Measurements from ENCODE around the gene KLRF2. TPM values are rescaled to one million over a fixed set of nuclear protein-coding genes. Genes with fewer than 3 reads are reported as not detected.

The KLRF2 gene
- total and polyA plus RNA-seq, 2 of the 8 experiments (the other 6 are each of a cell fraction or from before 2014, with no cell fraction given) = not detected

DNA sequence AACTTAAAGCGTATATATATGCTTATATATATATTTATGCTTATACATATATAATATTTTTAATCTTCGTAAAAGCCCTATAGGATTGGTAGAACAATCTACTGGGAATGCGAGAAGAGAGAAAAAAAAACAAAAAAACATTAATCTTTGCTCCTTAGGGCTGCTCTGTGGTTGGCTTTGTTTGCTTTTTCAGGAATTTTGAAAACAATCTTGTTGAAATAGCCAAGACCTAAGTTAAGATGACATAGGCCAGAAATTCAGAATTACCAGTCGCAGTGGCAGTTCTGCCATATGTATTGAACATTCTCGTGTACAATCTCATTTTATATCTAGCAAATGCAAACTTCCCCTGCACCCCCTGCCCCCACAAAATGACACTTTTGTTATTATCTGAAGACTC, 699 bp downstream of the KLRF2 start:
- Histone ChIP-seq H3K79me1 (ENCODE audit: low read depth, low read length) (no peaks in the 10 kb centered on the region), H3K4me2 (ENCODE audit: insufficient read depth in 1 of 2, low read depth in 2 of 2, low read length in 2 of 2) (no peak overlapping the region), H3K79me2 (ENCODE audit: control insufficient read depth in 1 of 2, insufficient read depth in 2 of 2, low read length in 2 of 2) (no peaks in the 10 kb centered on the region), H3K27me3 (replicated peaks in 1 of 4; ENCODE audit: control insufficient read depth in 3 of 4, extremely low read depth in 1 of 4, insufficient read depth in 3 of 4, low read length in 3 of 4) (no peaks in the 10 kb centered on the region), H4K91ac (replicated peaks; ENCODE audit: insufficient read length, low read length) (no peak overlapping the region), H3K9me3 (ENCODE audit: insufficient read depth in 2 of 2, low read depth in 1 of 2, low read length in 1 of 2) (no peaks in the 10 kb centered on the region), H4K20me1 (replicated peaks in 1 of 2; ENCODE audit: control insufficient read depth in 1 of 2, insufficient read depth in 2 of 2, low read length in 2 of 2) (no peaks in the 10 kb centered on the region), H3K23me2 (ENCODE audit: low read depth, low read length) (no peaks in the 10 kb centered on the region), H2BK120ac (replicated peaks; ENCODE audit: low read depth, low read length) (no peak overlapping the region), H2BK15ac (ENCODE audit: low read length) (no peak overlapping the region), H3K4ac (replicated peaks; ENCODE audit: insufficient read length, low read depth, low read length) (no peak overlapping the region), H3K23ac (ENCODE audit: insufficient read length) (no peak overlapping the region), H3K18ac (ENCODE audit: extremely low read depth, low read length) (no peak overlapping the region), H3K36me3 (ENCODE audit: control insufficient read depth in 2 of 4, insufficient read depth in 4 of 4, low read length in 3 of 4) (no peaks in the 10 kb centered on the region), H3K9ac (replicated peaks in 1 of 4; ENCODE audit: extremely low read depth in 1 of 4, low read depth in 3 of 4, low read length in 3 of 4) (no peak overlapping the region), H3K14ac (ENCODE audit: insufficient read length) (no peak overlapping the region), H2AFZ (ENCODE audit: low read length) (no peak overlapping the region), H2BK12ac (ENCODE audit: low read depth, low read length) (no peak overlapping the region), H3K4me3 (ENCODE audit: extremely low read depth in 1 of 4, insufficient read depth in 2 of 4, low read depth in 3 of 4, low read length in 4 of 4) (no peak overlapping the region), H3K27ac (ENCODE audit: low read depth, low read length) (no peak overlapping the region), H2BK20ac (ENCODE audit: low read length) (no peak overlapping the region), H4K8ac (ENCODE audit: extremely low read depth, insufficient read depth, low read length) (no peak overlapping the region), H2BK5ac (ENCODE audit: low read depth, low read length) (no peak overlapping the region), H3K4me1 (replicated peaks in 1 of 4; ENCODE audit: control insufficient read depth in 3 of 4, insufficient read depth in 4 of 4, low read length in 3 of 4) (peaks cover 0 to 6% (median under 1%) of the 10 kb centered on the region in 4 experiments; a peak in 2 of 7 replicates), H3K56ac (replicated peaks; ENCODE audit: insufficient read length, low read depth, low read length) (no peak overlapping the region), H2AK5ac (ENCODE audit: low read depth, low read length) (no peak overlapping the region), H4K5ac (ENCODE audit: insufficient read length, low read depth, low read length) (no peak overlapping the region)
- FAIRE-seq (no peak), DNase-seq (ENCODE audit: low read depth in 1 of 2, low spot score in 2 of 2) (no peak)
- POLR2A ChIA-PET (ENCODE audit: partially characterized antibody) = no interaction called here
- CTCF ChIA-PET (ENCODE audit: partially characterized antibody) = interaction anchor here (1.1 kb wide), 1 partner anchor 131 kb away, joined by 3 read pairs; no protein-coding TSS in a partner anchor
- WGBS, 2 experiments (ENCODE audit: extremely low coverage in 1 of 2, insufficient coverage in 1 of 2, insufficient read length in 1 of 2, insufficient replicate concordance in 2 of 2, low coverage in 1 of 2, low lambda C conversion rate in 2 of 2, missing lambda C conversion rate in 1 of 2) = 88% methylated on average over 5 of the region's 5 CpGs; no CpG with 5 or more reads in 1 of the 2 experiments
- TF ChIP-seq KDM1A (IDR thresholded peaks at IDR 0.05; ENCODE audit: borderline replicate concordance, low read length) (no peak), RXRA (IDR thresholded peaks at IDR 0.05; ENCODE audit: insufficient read depth, low read depth, low read length) (no peak), RBBP5 (IDR thresholded peaks at IDR 0.05; ENCODE audit: borderline replicate concordance, low read depth, low read length) (no peak), SIX5 (IDR thresholded peaks at IDR 0.05; ENCODE audit: low read depth, low read length) (no peak), RFX5 (IDR thresholded peaks at IDR 0.05; ENCODE audit: borderline replicate concordance, low read depth, low read length) (no peak), ZNF274 (IDR thresholded peaks at IDR 0.05; ENCODE audit: borderline replicate concordance, extremely low read depth, low read length) (no peak), CBX5 (IDR thresholded peaks at IDR 0.05; ENCODE audit: low read depth, low read length) (no peak), SIRT6 (IDR thresholded peaks at IDR 0.05; ENCODE audit: low read length) (no peak), CREB1 (IDR thresholded peaks at IDR 0.05) (no peak), RAD21 (IDR thresholded peaks at IDR 0.05 in 1 of 2, conservative IDR thresholded peaks at IDR 0.05 in 1 of 2; ENCODE audit: low read depth in 2 of 2, low read length in 2 of 2) (no peak)
- TF ChIP-seq, protein P1, sequence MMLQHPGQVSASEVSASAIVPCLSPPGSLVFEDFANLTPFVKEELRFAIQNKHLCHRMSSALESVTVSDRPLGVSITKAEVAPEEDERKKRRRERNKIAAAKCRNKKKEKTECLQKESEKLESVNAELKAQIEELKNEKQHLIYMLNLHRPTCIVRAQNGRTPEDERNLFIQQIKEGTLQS (IDR thresholded peaks at IDR 0.05; ENCODE audit: insufficient read depth, low read depth, low read length) = no peak
- TF ChIP-seq, protein P2, sequence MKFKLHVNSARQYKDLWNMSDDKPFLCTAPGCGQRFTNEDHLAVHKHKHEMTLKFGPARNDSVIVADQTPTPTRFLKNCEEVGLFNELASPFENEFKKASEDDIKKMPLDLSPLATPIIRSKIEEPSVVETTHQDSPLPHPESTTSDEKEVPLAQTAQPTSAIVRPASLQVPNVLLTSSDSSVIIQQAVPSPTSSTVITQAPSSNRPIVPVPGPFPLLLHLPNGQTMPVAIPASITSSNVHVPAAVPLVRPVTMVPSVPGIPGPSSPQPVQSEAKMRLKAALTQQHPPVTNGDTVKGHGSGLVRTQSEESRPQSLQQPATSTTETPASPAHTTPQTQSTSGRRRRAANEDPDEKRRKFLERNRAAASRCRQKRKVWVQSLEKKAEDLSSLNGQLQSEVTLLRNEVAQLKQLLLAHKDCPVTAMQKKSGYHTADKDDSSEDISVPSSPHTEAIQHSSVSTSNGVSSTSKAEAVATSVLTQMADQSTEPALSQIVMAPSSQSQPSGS (IDR thresholded peaks at IDR 0.05; ENCODE audit: low read length) = no peak
